HEK293T (cell line): ENCODE data around the gene RELT.

ENCODE experiments used
- CTCF ChIA-PET: fragments of 350-600 bp; formaldehyde crosslinking; extraction: SDS; loops from one replicate; lab custom pipeline; 2021; ENCODE audit warnings: antibody characterized with exemption, inconsistent platforms; lab: Yijun Ruan, JAX
- POLR2A ChIA-PET: fragments of 350-600 bp; formaldehyde crosslinking; extraction: SDS; loops from one replicate; lab custom pipeline; 2020; ENCODE audit warnings: antibody characterized with exemption, inconsistent platforms; lab: Yijun Ruan, JAX
- DNase-seq: peaks from one replicate; pipeline ENCODE4 v3.0.0; 2012; ENCODE audit warnings: mixed read lengths; ENCODE audit errors: extremely low spot score
- ARNT ChIP-seq: fragments of 450-650 bp; IDR thresholded peaks from 2 replicates; pipeline ENCODE4 v1.6.1; 2017; ENCODE audit warnings: mild to moderate bottlenecking
- BHLHE40 ChIP-seq: fragments of 450-650 bp; IDR thresholded peaks from 2 replicates; pipeline ENCODE4 v1.6.1; 2016; ENCODE audit warnings: mild to moderate bottlenecking, moderate library complexity, borderline replicate concordance
- CTBP1 ChIP-seq: fragments of 450-650 bp; IDR thresholded peaks from 2 replicates; pipeline ENCODE4 v1.6.1; 2016; ENCODE audit warnings: borderline replicate concordance
- ELF4 ChIP-seq: fragments of 450-650 bp; IDR thresholded peaks from 2 replicates; pipeline ENCODE4 v1.6.1; 2017; ENCODE audit warnings: antibody characterized with exemption
- FOXA1 ChIP-seq: fragments of 450-650 bp; IDR thresholded peaks from 2 replicates; pipeline ENCODE4 v1.6.1; 2016; ENCODE audit warnings: mild to moderate bottlenecking
- FOXK2 ChIP-seq: fragments of 450-650 bp; IDR thresholded peaks from 2 replicates; pipeline ENCODE4 v1.6.1; 2016; ENCODE audit warnings: mild to moderate bottlenecking
- FOXM1 ChIP-seq: fragments of 450-650 bp; IDR thresholded peaks from 2 replicates; pipeline ENCODE4 v1.6.1; 2017; ENCODE audit warnings: mild to moderate bottlenecking, borderline replicate concordance
- HDGF ChIP-seq: fragments of 450-650 bp; IDR thresholded peaks from 2 replicates; pipeline ENCODE4 v1.6.1; 2017; ENCODE audit warnings: antibody characterized with exemption, borderline replicate concordance
- L3MBTL2 ChIP-seq: fragments of 450-650 bp; conservative IDR thresholded peaks from 2 replicates; pipeline ENCODE4 v1.6.1; 2016; ENCODE audit warnings: mild to moderate bottlenecking
- LEF1 ChIP-seq: fragments of 450-650 bp; IDR thresholded peaks from 2 replicates; pipeline ENCODE4 v1.6.1; 2017; ENCODE audit warnings: mild to moderate bottlenecking, borderline replicate concordance
- NFRKB ChIP-seq: fragments of 450-650 bp; IDR thresholded peaks from 2 replicates; pipeline ENCODE4 v1.6.1; 2016; ENCODE audit warnings: mild to moderate bottlenecking, moderate library complexity
- SP1 ChIP-seq: fragments of 450-650 bp; IDR thresholded peaks from 2 replicates; pipeline ENCODE4 v1.6.1; 2017
- SUZ12 ChIP-seq: fragments of 450-650 bp; IDR thresholded peaks from 2 replicates; pipeline ENCODE4 v1.6.1; 2016; ENCODE audit warnings: mild to moderate bottlenecking
- TARDBP ChIP-seq: fragments of 450-650 bp; IDR thresholded peaks from 2 replicates; pipeline ENCODE4 v1.6.1; 2016
- ZNF384 ChIP-seq: fragments of 450-650 bp; IDR thresholded peaks from 2 replicates; pipeline ENCODE4 v1.6.1; 2016
- TF ChIP-seq, protein P1 (sequence below): fragments of 450-650 bp; IDR thresholded peaks from 2 replicates; pipeline ENCODE4 v1.6.1; 2016

RELT gene

DNA sequence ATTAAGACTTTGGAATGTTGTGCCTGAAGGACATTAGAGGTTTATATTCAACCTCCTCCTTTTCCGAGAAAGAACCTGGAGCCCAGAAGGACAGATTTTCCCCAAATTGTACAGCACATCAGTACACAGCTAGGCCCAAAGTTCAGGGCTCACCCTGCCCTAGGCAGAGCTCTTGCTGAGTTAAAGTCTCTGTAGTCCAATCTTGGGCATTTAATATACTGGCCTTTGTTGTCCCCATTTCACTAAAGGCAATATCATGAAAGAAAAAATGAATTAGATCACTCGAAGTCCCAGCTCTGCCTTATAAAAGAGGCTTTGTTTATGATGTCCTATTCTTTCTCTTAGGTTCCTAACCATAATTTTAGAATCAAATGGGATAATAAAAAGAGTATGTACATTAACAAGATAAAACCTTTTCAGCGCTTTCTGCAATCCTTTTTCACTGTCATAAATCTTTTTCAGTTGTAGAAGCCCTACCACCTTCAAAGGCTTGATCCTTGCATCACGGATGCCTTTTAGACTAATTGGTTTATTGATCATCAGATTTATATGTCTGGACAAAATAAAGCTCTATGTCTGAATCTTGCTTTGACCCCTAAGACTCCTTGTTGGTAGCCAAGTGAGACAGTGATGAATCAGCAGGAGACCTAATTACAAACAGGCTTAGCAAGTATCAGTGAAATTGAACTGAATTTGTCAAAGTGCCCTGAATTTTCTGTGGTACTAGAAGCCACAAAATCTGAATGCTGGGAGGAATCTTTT lies 39.8 kb downstream of the RELT start:
- ChIA-PET CTCF (interaction anchor here (0.8 kb wide), 1 partner anchor 65 kb away, joined by 3 read pairs; no protein-coding TSS in a partner anchor), POLR2A (interaction anchor here (0.5 kb wide), 1 partner anchor 177 kb away, joined by 3 read pairs; no protein-coding TSS in a partner anchor)
- no peak for DNase-seq
- TF ChIP-seq, protein P1, sequence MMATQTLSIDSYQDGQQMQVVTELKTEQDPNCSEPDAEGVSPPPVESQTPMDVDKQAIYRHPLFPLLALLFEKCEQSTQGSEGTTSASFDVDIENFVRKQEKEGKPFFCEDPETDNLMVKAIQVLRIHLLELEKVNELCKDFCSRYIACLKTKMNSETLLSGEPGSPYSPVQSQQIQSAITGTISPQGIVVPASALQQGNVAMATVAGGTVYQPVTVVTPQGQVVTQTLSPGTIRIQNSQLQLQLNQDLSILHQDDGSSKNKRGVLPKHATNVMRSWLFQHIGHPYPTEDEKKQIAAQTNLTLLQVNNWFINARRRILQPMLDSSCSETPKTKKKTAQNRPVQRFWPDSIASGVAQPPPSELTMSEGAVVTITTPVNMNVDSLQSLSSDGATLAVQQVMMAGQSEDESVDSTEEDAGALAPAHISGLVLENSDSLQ, result peak; percentile 54
- no peak for TF ChIP-seq FOXK2
- no peak for TF ChIP-seq HDGF
- no peak for TF ChIP-seq TARDBP
- no peak for TF ChIP-seq LEF1
- TF ChIP-seq L3MBTL2, result no peak

DNA sequence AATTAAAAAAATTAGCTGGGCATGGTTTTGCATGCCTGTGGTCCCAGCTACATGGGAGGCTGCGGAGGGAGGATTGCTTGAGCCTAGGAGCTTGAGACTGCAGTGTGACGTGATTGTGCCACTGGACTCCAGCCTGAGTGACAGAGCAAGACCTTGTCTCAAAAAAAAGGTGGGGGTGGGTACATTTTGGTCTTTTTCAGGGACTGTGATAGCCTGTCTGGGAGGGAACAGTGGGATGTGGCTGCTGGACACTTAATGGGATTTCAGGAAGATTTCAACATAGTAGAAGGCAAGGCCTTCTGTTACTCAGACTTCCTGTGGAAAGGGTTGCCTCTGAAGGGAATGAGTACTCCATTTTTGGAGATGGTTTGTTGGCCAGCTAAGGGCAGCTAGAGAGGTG lies 40.6 kb downstream of the RELT start:
- ChIA-PET POLR2A (no interaction called here), CTCF (no interaction called here)
- TF ChIP-seq FOXA1, result no peak
- TF ChIP-seq NFRKB, result no peak
- no peak for TF ChIP-seq FOXM1
- no peak for TF ChIP-seq SP1
- TF ChIP-seq CTBP1, result no peak
- TF ChIP-seq TARDBP, result no peak
- TF ChIP-seq LEF1, result no peak
- TF ChIP-seq ELF4, result no peak
- no peak for TF ChIP-seq ARNT
- TF ChIP-seq HDGF, result no peak
- no peak for TF ChIP-seq ZNF384
- no peak for TF ChIP-seq L3MBTL2
- TF ChIP-seq BHLHE40, result no peak
- TF ChIP-seq SUZ12, result no peak
- TF ChIP-seq, protein P1, result no peak
- no peak for TF ChIP-seq FOXK2
- DNase-seq, result no peak

DNA sequence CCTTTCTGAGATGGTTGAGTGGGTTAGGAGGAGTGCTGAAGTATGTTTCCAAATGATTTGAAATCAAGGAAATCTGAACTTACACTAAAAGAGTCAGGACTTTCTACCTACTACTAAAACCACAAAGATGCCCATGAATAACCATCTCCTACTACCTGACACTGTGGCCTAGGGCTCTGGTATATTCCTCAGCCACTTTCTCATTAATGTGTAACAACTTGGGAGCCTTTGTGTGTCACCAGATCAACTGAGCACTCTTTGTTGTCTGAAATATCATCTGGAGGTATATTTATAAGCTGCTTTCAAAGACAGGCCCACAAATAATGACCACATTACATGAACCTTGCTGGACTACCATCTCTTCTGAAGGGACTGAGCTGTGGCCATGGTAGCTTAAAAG lies 43.9 kb downstream of the RELT start:
- TF ChIP-seq NFRKB (no peak), FOXM1 (no peak), HDGF (no peak), ELF4 (no peak), CTBP1 (no peak), SP1 (no peak), ARNT (no peak), LEF1 (no peak), BHLHE40 (no peak), SUZ12 (no peak)
- ChIA-PET POLR2A (no interaction called here), CTCF (no interaction called here)
- no peak for DNase-seq

DNA sequence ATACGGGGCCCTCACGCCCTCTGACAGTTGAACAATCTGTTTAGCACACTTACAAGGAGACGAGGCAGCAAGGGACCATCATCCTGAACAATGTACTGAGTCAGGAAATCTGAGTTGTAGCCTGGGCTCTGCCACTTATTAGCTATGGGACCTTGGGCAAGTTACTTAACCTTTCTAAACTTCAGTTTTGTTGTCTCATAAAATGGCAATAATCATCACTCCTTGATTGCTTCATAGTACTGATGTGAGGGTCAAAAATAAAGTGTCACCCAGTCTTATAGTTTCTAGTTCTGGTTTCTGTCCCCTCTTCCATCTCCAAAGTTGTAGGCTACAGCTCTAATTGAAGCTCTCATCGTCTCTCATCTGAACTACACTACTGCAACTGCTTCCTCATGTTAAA lies 46.7 kb downstream of the RELT start:
- TF ChIP-seq, protein P1, result no peak
- TF ChIP-seq L3MBTL2 (no peak), LEF1 (no peak), FOXA1 (no peak), SUZ12 (no peak), BHLHE40 (no peak), ZNF384 (no peak), TARDBP (no peak), CTBP1 (no peak), NFRKB (no peak)
- no peak for DNase-seq
- ChIA-PET CTCF (no interaction called here), POLR2A (interaction anchor here (1.2 kb wide), 1 partner anchor 8 kb away, joined by 5 read pairs; no protein-coding TSS in a partner anchor)

DNA sequence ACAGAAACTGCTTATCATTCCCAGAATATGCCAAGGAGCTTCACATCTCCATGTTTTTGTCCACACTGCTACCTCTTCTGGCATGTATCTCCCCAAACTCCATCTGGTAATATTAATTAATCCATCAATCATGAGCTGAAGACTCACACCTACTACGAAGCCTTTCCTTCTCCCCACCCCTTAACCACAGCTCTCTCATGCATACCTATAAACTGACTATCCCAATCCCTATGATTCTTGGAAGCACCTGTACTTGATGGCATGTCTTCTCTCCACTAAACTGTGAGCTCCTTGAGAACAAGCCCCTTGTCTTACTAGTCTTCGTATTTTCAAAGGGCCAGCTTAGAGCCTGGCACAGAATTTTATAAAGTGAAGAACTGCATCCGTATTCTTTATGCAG lies 47.3 kb downstream of the RELT start:
- POLR2A ChIA-PET, result interaction anchor here (1.2 kb wide), 1 partner anchor 9 kb away, joined by 5 read pairs; no protein-coding TSS in a partner anchor
- CTCF ChIA-PET, result interaction anchor here (0.6 to 0.7 kb wide), 2 partner anchors 13 to 152 kb away, joined by 3 read pairs; no protein-coding TSS in a partner anchor
- TF ChIP-seq L3MBTL2 (no peak), HDGF (no peak), LEF1 (no peak), CTBP1 (no peak)

DNA sequence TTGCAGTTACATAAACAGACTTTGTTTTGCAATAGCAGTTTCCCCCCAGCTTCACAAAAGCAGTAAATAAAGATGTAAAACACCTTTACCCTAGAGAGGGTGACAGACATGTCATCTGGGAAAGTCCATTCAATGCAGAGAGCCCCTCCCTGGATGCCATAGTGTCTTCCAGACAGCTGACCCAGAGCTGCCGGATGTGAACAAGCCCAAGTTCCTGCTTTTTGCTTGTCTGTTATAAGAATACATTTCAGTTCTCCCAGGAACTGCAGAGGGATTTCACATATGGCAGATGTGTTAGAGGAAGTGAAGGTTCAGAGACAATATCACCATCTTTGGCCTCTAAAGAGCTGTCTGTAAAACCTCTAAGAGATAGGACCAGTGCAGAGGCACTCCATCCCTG lies 48.9 kb downstream of the RELT start:
- DNase-seq, result no peak
- TF ChIP-seq FOXA1, result no peak
- no peak for TF ChIP-seq CTBP1
- no peak for TF ChIP-seq ZNF384
- no peak for TF ChIP-seq BHLHE40
- TF ChIP-seq ELF4, result no peak
- TF ChIP-seq L3MBTL2, result no peak
- no peak for TF ChIP-seq NFRKB
- TF ChIP-seq FOXM1, result no peak
- TF ChIP-seq TARDBP, result no peak
- no peak for TF ChIP-seq SP1
- ChIA-PET CTCF (no interaction called here), POLR2A (no interaction called here)

More for the DNA sequence above, 47.3 kb downstream of the RELT start:
- DNase-seq, result no peak
